K562 (cell line): ENCODE results near the gene PCDH9. TPM values are rescaled to one million over a fixed set of nuclear protein-coding genes. Genes with fewer than 3 reads are reported as not detected.

Source experiments
- ATAC-seq: fragments of 200-7000 bp; cut with Tn5 transposase; 3 replicates; pipeline ENCODE4 v1.9.1; 2020; ENCODE audit warnings: moderate library complexity
- BruUV-seq: library from RNA; stranded (reverse); fragments of 400-500 nt; replicated peaks from 2 replicates; lab custom pipeline; 2021; lab: Mats Ljungman, UMichigan
- CTCF ChIA-PET: fragments of 300-600 bp; formaldehyde crosslinking; extraction: SDS; loops from one replicate; lab custom pipeline; 2021; ENCODE audit warnings: low intra/inter-chr PET ratio; lab: Yijun Ruan, JAX
- POLR2A ChIA-PET: fragments of 300-600, 350-650 bp; sonication (Branson Sonifier 250); formaldehyde crosslinking; extraction: SDS; loops from one replicate; lab custom pipeline; 2021; ENCODE audit warnings: antibody characterized with exemption, inconsistent platforms; lab: Yijun Ruan, JAX
- DNase-seq, 4 experiments: peaks; one replicate each; pipeline versions ENCODE4 v3.0.0 to v3.0.0-alpha.2; 2011 to 2018; ENCODE audit warnings: low spot score in 3 of 4, mixed read lengths in 3 of 4; ENCODE audit errors: extremely low read depth in 1 of 4
- FAIRE-seq: peaks from 2 replicates; lab custom pipeline; 2011; peaks lifted over from hg19 to GRCh38; lab: Jason Lieb, UNC
- H2AFZ ChIP-seq: 2 replicates; pipeline ENCODE4 v1.6.0; 2011; ENCODE audit warnings: low read depth, low read length, control low read depth, inconsistent platforms
- H3K27ac ChIP-seq: fragments of 200-600 bp; 3 replicates; pipeline ENCODE4 v1.8.0; 2011; ENCODE audit warnings: low read depth, mild to moderate bottlenecking, control low read depth, inconsistent platforms, low read length, moderate library complexity, mixed read lengths; ENCODE audit errors: extremely low read depth
- H3K27me3 ChIP-seq, 2 experiments: fragments of 300-600 bp in 1 of 2; 2 replicates in 1 of 2; 3 replicates in 1 of 2; pipeline versions ENCODE4 v1.6.0 to v1.8.0; 2011; ENCODE audit warnings: inconsistent platforms in 2 of 2, low read length in 2 of 2, mild to moderate bottlenecking in 1 of 2, mixed read lengths in 1 of 2, moderate library complexity in 1 of 2; ENCODE audit not compliant: control insufficient read depth in 2 of 2, insufficient read depth in 2 of 2
- H3K36me3 ChIP-seq: fragments of 300-600 bp; 3 replicates; pipeline ENCODE4 v1.8.0; 2011; ENCODE audit warnings: mild to moderate bottlenecking, low read length, inconsistent platforms; ENCODE audit not compliant: control insufficient read depth, insufficient read depth
- H3K4me1 ChIP-seq, 2 experiments: fragments of 200-600 bp in 1 of 2; replicated peaks in 1 of 2; 2 replicates in 1 of 2; 3 replicates in 1 of 2; pipeline versions ENCODE4 v1.5.1 to v1.8.0; 2011; ENCODE audit warnings: inconsistent platforms in 2 of 2, low read length in 2 of 2, mild to moderate bottlenecking in 1 of 2, mixed read lengths in 1 of 2, moderate library complexity in 1 of 2; ENCODE audit not compliant: control insufficient read depth in 2 of 2, insufficient read depth in 2 of 2
- H3K4me2 ChIP-seq: 2 replicates; pipeline ENCODE4 v1.6.1; 2011; ENCODE audit warnings: low read length, control low read depth, inconsistent platforms, mixed read lengths; ENCODE audit not compliant: insufficient read depth
- H3K4me3 ChIP-seq: fragments of 200-600 bp; sonication (generic), shearing (Covaris generic); 2 replicates; pipeline ENCODE4 v1.5.1; 2016; ENCODE audit warnings: control low read depth, inconsistent platforms
- H3K79me2 ChIP-seq: fragments of 200-600 bp; 3 replicates; pipeline ENCODE4 v1.8.0; 2011; ENCODE audit warnings: low read length, inconsistent platforms; ENCODE audit not compliant: control insufficient read depth, insufficient read depth
- H3K9ac ChIP-seq, 2 experiments: 2 replicates each; pipeline versions ENCODE4 v1.6.0 to v1.6.1; 2011; ENCODE audit warnings: low read depth in 2 of 2, low read length in 2 of 2, control low read depth in 1 of 2, inconsistent platforms in 1 of 2, mild to moderate bottlenecking in 1 of 2, mixed read lengths in 1 of 2; ENCODE audit not compliant: insufficient read depth in 1 of 2
- H3K9me1 ChIP-seq: one replicate; pipeline ENCODE4 v1.6.0; 2011; ENCODE audit warnings: inconsistent platforms, mild to moderate bottlenecking, low read length, moderate library complexity; ENCODE audit not compliant: control insufficient read depth, insufficient read depth
- H3K9me3 ChIP-seq: replicated peaks from 2 replicates; pipeline ENCODE4 v1.5.1; 2011; ENCODE audit warnings: low read depth, low read length, inconsistent platforms; ENCODE audit not compliant: control insufficient read depth, insufficient read depth
- H4K20me1 ChIP-seq: replicated peaks from 2 replicates; pipeline ENCODE4 v1.6.1; 2011; ENCODE audit warnings: low read length, inconsistent platforms, mixed read lengths; ENCODE audit not compliant: control insufficient read depth, insufficient read depth
- CTBP1 ChIP-seq: fragments of 450-650 bp; IDR thresholded peaks from 2 replicates; pipeline ENCODE4 v1.6.1; 2016; ENCODE audit warnings: borderline replicate concordance
- ELK3 ChIP-seq: fragments of 450-650 bp; formaldehyde crosslinking; IDR thresholded peaks from 2 replicates; pipeline ENCODE4 v1.4.0; 2020; ENCODE audit warnings: mild to moderate bottlenecking
- ERF ChIP-seq: fragments of 450-650 bp; formaldehyde crosslinking; IDR thresholded peaks from 2 replicates; pipeline ENCODE4 v1.4.0; 2020; ENCODE audit warnings: mild to moderate bottlenecking, mixed read lengths
- ETV5 ChIP-seq: sonication (generic); formaldehyde crosslinking; IDR thresholded peaks from 2 replicates; pipeline ENCODE4 v1.4.0; 2020; ENCODE audit warnings: low read depth, mild to moderate bottlenecking, missing genetic modification reagents
- FOXM1 ChIP-seq, 2 experiments: fragments of 450-650 bp in 1 of 2; sonication (generic) in 1 of 2; formaldehyde crosslinking in 1 of 2; IDR thresholded peaks; 2 replicates each; pipeline versions ENCODE4 v1.6.1 to v1.9.0; 2017 to 2022; ENCODE audit warnings: low read depth in 2 of 2, mild to moderate bottlenecking in 2 of 2, missing genetic modification reagents in 1 of 2, moderate library complexity in 1 of 2
- HLTF ChIP-seq: fragments of 450-650 bp; IDR thresholded peaks from 2 replicates; pipeline ENCODE4 v1.6.1; 2016
- NUFIP1 ChIP-seq: fragments of 450-650 bp; IDR thresholded peaks from 2 replicates; pipeline ENCODE4 v1.6.1; 2018; ENCODE audit not compliant: partially characterized antibody
- RBM39 ChIP-seq: fragments of 200-400 bp; formaldehyde crosslinking; optimal IDR thresholded peaks from 2 replicates; pipeline ENCODE3; 2018; ENCODE audit warnings: low read depth, low read length
- SP1 ChIP-seq: sonication (generic); formaldehyde crosslinking; IDR thresholded peaks from 2 replicates; pipeline ENCODE4 v1.8.1; 2022; ENCODE audit warnings: mild to moderate bottlenecking, missing genetic modification reagents
- STAG1 ChIP-seq: sonication (generic); formaldehyde crosslinking; IDR thresholded peaks from 2 replicates; pipeline ENCODE4 v1.5.0; 2020; ENCODE audit warnings: missing genetic modification reagents, borderline replicate concordance
- ZNF232 ChIP-seq: sonication (generic); formaldehyde crosslinking; IDR thresholded peaks from 2 replicates; pipeline ENCODE4 v1.8.0; 2022; ENCODE audit warnings: mild to moderate bottlenecking, missing genetic modification reagents
- ZNF354B ChIP-seq: fragments of 250-450 bp; sonication (Bioruptor Pico); IDR thresholded peaks from 2 replicates; pipeline ENCODE4 v1.4.0; 2020
- WGBS: fragments of 100-300 bp; shearing (Covaris generic); methylation state at CpG from one replicate; pipeline ENCODE4 v1.1.6; 2016; ENCODE audit warnings: low coverage, mixed read lengths; ENCODE audit not compliant: insufficient coverage; ENCODE audit errors: missing lambda C conversion rate; 5-methylcytosine and 5-hydroxymethylcytosine counted together
- in situ Hi-C: fragments of 300-500 bp; cut with MboI; formaldehyde crosslinking; loops from 4 replicates; pipeline ENCODE4 v1.15.0; 2018; ENCODE audit warnings: inconsistent platforms, mixed read lengths
- intact Hi-C: fragments of 100-400 bp; cut with micrococcal nuclease; formaldehyde crosslinking; loops from 2 replicates; pipeline ENCODE4 v1.14.2; 2022
- polyA plus RNA-seq, 8 experiments: library from polyadenylated mRNA; depleted of rRNA in 4 of 8; stranded (reverse) in 5 of 8; unstranded in 3 of 8; fragments of >200 nt; fragmentation: Nextera tagmentation in 2 of 8; fragmentation: Illumina TruSeq in 1 of 8; extraction: Ambion mirVana in 2 of 8; extraction: Trizol in 1 of 8; gene quantifications; 2 replicates each; pipeline versions ENCODE4 v1.2.1 to v1.2.3, GENCODE V29; 2011 to 2014; ENCODE audit warnings: inconsistent platforms in 1 of 8, missing spikeins in 1 of 8
- total RNA-seq, 7 experiments: library from RNA; depleted of rRNA in 6 of 7; stranded (reverse); fragments of >200 nt in 6 of 7; fragmentation: Illumina TruSeq in 2 of 7; extraction: Trizol in 2 of 7; gene quantifications; 2 replicates each; pipeline versions ENCODE4 v1.2.1 to v1.2.3, GENCODE V29; 2011 to 2021; ENCODE audit warnings: low replicate concordance in 1 of 7
- TF ChIP-seq, protein P1 (sequence below), 2 experiments: fragments of 200-800 bp in 1 of 2; sonication (Bioruptor generic) in 1 of 2; sonication (generic) in 1 of 2; formaldehyde crosslinking in 1 of 2; IDR thresholded peaks in 1 of 2; conservative IDR thresholded peaks in 1 of 2; 2 replicates each; pipeline versions ENCODE4 v1.5.0 to v1.6.1; 2016 to 2020; ENCODE audit warnings: missing compliant biosample characterization in 1 of 2, missing genetic modification characterization in 1 of 2, missing genetic modification reagents in 1 of 2
- TF ChIP-seq, protein P2 (sequence below): sonication (generic); formaldehyde crosslinking; IDR thresholded peaks from 2 replicates; pipeline ENCODE4 v1.8.0; 2022; ENCODE audit warnings: mild to moderate bottlenecking, missing genetic modification reagents
- TF ChIP-seq, protein P3 (sequence below), 2 experiments: IDR thresholded peaks; 2 replicates each; pipeline ENCODE4 v1.6.1; 2012; ENCODE audit warnings: improper control_type of control experiment in 2 of 2, low read depth in 2 of 2, low read length in 2 of 2, borderline replicate concordance in 1 of 2

Gene PCDH9
- total and polyA plus RNA-seq, 9 of the 15 experiments (the other 6 are each of a cell fraction or from before 2014, with no cell fraction given): 1.1 to 6.7 (median 4.9) TPM

- H3K27ac ChIP-seq: no peak overlapping the region
- no peak overlapping the region for H2AFZ ChIP-seq
- no peaks in the 10 kb centered on the region for H3K36me3 ChIP-seq
- intact Hi-C loops (no loop called here), in situ Hi-C loops (no loop called here)
- WGBS: 19% methylated on average over 3 of the region's 3 CpGs
- no peak for TF ChIP-seq ETV5 (CRISPR knock-in tag)
- TF ChIP-seq, protein P1, sequence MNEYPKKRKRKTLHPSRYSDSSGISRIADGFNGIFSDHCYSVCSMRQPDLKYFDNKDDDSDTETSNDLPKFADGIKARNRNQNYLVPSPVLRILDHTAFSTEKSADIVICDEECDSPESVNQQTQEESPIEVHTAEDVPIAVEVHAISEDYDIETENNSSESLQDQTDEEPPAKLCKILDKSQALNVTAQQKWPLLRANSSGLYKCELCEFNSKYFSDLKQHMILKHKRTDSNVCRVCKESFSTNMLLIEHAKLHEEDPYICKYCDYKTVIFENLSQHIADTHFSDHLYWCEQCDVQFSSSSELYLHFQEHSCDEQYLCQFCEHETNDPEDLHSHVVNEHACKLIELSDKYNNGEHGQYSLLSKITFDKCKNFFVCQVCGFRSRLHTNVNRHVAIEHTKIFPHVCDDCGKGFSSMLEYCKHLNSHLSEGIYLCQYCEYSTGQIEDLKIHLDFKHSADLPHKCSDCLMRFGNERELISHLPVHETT (CRISPR knock-in tag; conservative IDR thresholded peaks at IDR 0.05 in 1 of 2, IDR thresholded peaks at IDR 0.05 in 1 of 2): no peak
- no peak for TF ChIP-seq STAG1 (CRISPR knock-in tag)
- TF ChIP-seq ZNF354B: no peak
- TF ChIP-seq ERF (CRISPR knock-in tag): no peak
- TF ChIP-seq, protein P2, sequence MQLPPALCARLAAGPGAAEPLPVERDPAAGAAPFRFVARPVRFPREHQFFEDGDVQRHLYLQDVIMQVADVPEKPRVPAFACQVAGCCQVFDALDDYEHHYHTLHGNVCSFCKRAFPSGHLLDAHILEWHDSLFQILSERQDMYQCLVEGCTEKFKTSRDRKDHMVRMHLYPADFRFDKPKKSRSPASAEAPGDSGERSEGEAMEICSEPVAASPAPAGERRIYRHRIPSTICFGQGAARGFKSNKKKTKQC (CRISPR knock-in tag): no peak
- no peak for TF ChIP-seq FOXM1 (IDR thresholded peaks at IDR 0.05; ENCODE audit: low read depth)
- no peak for TF ChIP-seq FOXM1 (CRISPR knock-in tag; IDR thresholded peaks at IDR 0.05; ENCODE audit: low read depth)
- no peak for TF ChIP-seq RBM39
- no peak for TF ChIP-seq ZNF232 (CRISPR knock-in tag)
- TF ChIP-seq CTBP1: no peak
- TF ChIP-seq, protein P3, sequence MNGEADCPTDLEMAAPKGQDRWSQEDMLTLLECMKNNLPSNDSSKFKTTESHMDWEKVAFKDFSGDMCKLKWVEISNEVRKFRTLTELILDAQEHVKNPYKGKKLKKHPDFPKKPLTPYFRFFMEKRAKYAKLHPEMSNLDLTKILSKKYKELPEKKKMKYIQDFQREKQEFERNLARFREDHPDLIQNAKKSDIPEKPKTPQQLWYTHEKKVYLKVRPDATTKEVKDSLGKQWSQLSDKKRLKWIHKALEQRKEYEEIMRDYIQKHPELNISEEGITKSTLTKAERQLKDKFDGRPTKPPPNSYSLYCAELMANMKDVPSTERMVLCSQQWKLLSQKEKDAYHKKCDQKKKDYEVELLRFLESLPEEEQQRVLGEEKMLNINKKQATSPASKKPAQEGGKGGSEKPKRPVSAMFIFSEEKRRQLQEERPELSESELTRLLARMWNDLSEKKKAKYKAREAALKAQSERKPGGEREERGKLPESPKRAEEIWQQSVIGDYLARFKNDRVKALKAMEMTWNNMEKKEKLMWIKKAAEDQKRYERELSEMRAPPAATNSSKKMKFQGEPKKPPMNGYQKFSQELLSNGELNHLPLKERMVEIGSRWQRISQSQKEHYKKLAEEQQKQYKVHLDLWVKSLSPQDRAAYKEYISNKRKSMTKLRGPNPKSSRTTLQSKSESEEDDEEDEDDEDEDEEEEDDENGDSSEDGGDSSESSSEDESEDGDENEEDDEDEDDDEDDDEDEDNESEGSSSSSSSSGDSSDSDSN (IDR thresholded peaks at IDR 0.05; ENCODE audit: borderline replicate concordance in 1 of 2, low read depth in 2 of 2, low read length in 2 of 2): no peak
- TF ChIP-seq NUFIP1: no peak
- no peak for TF ChIP-seq ELK3 (CRISPR knock-in tag)
- no peak for TF ChIP-seq HLTF
- TF ChIP-seq SP1 (CRISPR knock-in tag): no peak
- no peak overlapping the region for H3K4me2 ChIP-seq
- H3K9me3 ChIP-seq: no peaks in the 10 kb centered on the region
- DNase-seq: no peak
- H3K9me1 ChIP-seq: no peaks in the 10 kb centered on the region
- no peak overlapping the region for H3K9ac ChIP-seq
- H3K4me1 ChIP-seq: no peaks in the 10 kb centered on the region
- H4K20me1 ChIP-seq: no peaks in the 10 kb centered on the region
- no peak for ATAC-seq
- no peaks in the 10 kb centered on the region for H3K27me3 ChIP-seq
- CTCF ChIA-PET: no interaction called here
- FAIRE-seq: no peak
- POLR2A ChIA-PET: no interaction called here
- H3K4me3 ChIP-seq: no peak overlapping the region
- no TSS peak for BruUV-seq
- H3K79me2 ChIP-seq: no peaks in the 10 kb centered on the region
Measured at GRCh38 chr13:66536746-66537145, 693.4 kb downstream of the PCDH9 start.
